ENCODE measurements around the gene GRIN1. TPM values are rescaled to one million over a fixed set of nuclear protein-coding genes. Genes with fewer than 3 reads are reported as not detected.
"Not testable (repeated sequence)": the region's sequence is repeated elsewhere in the genome, so short reads cannot be mapped to it uniquely, and the experiment has no call there.

GRIN1 gene
- total RNA-seq, 1 experiment from 2014 or later, result not detected

DNA sequence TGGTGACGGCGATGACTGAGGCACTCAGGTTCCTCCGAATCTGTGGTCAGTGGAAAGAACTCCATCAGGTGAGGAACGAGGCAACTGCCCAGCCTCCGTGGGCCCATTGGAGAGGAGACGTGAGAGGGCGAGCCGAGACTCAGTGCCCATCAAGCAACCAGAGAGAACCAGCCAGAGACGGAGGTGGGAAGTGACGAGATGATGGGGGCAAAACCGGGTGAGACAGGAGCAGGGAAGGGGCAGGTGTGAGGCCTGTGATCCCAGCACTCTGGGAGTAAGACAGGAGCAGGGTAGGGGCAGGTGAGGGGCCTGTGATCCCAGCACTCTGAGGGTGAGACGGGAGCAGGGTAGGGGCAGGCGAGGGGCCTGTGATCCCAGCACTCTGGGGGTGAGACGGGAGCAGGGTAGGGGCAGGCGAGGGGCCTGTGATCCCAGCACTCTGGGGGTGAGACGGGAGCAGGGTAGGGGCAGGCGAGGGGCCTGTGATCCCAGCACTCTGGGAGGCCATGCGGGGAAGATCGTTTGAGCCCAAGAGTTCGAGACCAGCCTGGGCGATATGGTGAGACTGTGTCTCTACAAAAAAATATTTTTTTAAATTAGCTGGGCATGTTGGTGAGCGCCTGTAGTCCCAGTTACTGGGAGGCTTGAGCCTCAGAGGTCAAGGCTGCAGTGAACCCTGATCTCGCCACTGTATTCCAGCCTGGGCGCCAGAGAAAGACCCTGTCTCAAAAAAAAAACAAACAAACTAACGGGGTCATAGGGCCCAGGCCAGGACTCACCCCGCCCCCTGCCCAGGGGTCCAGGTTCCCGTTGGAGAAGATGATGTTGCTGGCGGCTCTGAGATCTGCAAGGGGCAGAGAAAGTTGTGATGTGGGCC is 27.8 kb upstream of the GRIN1 start:
- DNase-seq (ENCODE audit: low read depth), result no peak

DNA sequence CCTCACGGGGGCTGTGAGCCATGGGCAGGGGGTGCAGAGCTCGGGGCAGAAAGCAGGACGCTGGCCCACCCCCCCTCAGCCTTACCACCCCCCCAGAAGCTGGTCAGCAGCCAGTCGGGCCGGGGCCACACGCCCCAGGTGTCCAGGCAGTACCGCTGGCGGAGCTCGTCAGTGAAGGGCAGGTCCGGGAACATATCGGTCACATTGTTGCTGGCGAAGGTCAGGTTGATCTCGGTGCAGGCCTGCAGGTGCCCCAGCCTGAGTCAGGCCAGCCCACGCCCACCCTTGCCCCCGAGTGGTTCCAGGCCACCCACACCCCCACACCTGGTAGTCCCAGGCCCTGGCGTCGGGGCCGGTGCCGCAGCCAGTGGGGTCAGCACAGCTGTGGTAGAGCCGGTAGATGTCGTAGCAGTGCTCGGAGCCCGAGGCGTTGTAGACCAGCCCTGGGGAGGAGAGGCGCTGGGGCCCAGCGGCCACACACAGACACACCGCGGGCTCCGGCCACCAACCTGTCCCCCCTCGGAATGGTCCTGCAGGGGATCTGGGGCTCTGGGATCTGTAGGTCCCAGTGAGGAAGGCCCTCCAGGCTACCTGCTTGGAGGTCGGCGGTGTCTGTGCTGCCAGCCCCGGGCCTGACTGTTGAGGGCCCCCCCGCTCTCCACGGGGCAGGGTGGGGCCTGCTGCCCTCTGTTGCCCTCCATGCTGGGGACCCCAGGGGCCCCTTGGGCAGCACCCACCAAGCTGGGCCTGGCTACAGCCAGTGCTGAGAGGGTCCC is 27.0 kb upstream of the GRIN1 start:
- DNase-seq (ENCODE audit: low read depth), result no peak

DNA sequence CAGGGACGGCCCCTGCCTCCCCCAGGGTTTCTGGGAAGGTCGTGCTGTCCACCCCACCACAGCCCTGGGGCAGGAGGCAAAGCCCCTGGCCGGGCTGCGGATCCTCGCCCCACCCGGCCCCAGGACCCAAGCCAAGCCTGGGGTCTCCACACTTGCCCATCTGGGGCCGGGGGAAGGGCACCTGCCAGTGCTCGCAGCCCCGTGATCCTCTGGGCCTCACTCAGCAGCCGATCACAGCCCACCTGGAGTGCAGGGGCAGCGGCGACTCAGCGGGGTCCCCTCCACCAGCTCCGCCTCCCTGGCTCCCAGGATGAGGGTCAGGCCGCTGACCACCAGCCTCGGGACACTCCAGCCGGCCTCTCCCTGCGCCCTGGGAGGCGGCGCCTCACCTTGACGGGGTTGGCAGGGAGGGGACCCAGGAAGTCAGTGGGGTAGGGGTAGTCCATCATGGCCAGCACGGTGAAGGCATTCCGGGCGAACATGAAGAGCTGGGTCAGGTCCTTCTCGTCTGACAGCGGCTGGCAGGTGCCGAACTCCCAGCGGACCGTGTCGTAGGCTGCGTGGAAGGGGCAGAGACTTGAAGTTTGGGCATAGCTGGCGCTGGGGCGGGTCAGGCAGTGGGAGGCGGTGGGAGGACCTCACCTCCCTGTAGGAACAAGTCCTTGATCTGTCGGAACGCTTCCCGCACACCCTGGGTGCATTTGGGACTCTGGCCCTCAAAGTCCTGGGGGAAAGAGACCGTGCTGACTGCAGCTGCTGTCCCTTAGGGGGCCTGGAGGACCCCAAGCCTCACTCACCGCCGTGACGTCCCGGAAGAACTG is 26.2 kb upstream of the GRIN1 start:
- DNase-seq (ENCODE audit: low read depth), result no peak

DNA sequence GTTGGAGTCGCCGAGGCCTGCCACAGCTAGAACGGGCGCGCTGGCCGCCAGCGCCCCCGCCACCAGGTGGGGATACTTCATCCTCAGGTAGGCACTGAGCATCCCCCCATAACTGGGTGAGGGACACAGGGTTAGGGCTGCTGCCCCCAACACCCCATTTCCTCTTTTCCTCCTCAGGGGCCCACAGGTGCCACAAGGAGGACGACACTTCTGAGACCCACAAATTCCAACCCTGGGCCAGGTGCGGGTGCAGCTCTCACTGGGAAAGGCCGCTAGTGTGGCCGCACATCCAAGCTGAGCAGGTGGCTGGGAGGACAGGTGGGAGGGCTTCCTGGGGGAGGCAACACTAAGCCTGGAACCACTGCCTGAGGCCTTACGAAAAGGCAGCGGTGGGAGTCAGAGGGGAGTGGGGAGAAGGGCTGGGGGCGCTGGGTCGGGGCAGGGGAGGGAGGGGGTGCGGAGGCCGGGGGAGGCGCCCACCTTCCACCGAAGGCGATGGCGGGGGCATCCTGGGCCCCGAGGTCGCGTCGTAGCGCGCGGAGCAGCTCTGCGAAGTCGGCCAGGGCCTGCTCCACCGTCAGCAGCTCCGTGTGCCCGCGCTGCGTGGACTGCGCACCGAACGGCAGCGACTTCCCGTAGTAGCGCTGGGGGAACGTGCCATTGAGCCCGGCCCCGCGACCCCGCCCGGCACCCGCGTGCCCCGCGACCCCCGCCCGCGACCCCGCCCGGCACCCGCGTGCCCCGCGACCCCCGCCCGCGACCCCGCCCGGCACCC is 25.4 kb upstream of the GRIN1 start:
- DNase-seq (ENCODE audit: low read depth), result no peak

DNA sequence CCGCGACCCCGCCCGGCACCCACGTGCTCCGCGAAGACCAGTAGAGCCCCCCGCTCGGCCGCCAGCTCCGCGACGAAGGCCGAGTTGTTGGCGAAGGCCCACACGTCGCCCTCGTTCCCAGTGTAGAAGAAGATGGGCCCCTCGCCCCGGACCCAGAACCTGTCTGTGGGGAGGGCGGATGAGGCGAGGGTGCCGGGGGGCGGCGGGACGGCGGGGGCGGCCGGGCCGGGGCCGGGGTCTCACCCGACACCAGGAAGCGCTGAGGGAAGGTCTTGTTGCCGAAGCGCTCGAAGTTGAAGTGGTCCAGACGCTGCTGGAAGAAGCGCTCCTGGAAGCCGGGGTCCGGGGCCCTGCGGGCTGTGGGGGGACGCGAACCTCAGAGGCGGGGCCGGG is 24.7 kb upstream of the GRIN1 start:
- no peak for DNase-seq (ENCODE audit: low read depth)

DNA sequence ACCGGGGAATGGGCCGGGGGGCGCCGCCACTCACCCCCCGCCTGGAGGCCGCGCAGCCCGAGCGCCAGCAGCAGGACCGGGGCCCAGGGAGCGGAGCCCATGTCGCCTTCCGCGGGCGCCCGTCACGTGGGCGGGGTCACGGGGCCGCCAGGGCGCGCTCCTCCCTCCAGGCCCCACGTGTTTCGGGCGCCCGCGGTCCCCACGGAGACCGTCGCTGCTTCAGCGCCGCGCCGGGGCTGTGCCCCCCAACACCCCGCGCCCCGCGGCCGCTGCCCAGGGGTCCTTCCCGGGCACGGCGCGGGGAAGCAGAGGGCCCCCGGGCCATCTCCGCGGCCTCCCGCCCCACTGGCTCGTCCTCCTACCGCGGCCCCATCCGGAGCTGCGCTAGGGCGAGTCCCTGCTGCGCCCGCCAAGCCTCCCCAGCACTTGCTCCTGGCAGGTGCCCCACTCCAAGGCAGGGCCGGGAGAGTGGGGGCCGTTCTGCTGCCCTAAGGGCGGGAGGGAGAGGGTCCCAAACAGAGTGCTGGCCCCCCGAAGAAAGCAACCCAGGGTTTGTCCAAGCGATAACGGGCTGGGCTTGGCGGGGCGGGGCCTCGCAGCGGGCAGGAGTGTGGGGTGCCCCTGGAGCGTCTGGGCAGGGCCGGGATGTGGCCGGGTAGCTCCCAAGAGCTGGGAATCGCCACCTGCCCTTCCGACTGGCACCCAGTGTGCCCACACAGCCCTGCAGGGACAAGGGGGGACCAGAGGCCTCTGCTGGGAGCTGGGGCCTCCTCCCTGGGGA is 24.2 kb upstream of the GRIN1 start, which contains the start of gene DPP7:
Gene DPP7 (minus strand): TSS at position 121 of the 781 bp plus-strand sequence. CDS start 20 bp downstream, at position 101.
- DNase-seq (ENCODE audit: low read depth), result no peak

DNA sequence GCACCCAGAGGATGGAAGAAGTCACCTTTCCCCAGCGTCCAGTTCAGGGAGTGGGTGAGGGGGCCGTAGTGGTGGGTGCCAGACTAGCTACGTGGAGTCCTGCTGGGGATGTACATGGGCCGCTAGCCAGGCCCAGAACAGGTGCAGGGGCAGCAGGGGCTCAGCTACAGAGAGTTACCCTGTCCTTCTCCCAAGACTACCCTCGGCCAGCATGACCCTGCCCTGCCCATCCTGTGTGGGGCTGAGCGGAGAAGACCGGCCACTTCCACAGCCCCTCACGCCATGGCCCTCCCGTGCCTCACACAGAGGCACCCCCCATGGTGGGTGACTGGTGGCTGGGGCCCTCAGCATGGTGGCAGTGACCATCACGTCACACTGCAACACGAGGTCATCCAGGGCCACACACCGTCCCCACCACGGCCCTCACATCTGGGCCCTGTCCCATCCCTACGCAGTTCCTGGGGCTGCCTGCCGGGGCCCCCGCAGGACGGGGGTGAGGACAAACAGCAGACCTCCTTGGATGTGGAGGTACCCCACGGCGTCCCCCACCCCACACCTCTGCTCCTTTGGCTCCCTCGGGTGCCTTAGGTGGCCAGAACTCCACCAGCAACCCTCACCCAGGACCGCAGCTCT is 23.4 kb upstream of the GRIN1 start:
- no peak for DNase-seq (ENCODE audit: low read depth)

DNA sequence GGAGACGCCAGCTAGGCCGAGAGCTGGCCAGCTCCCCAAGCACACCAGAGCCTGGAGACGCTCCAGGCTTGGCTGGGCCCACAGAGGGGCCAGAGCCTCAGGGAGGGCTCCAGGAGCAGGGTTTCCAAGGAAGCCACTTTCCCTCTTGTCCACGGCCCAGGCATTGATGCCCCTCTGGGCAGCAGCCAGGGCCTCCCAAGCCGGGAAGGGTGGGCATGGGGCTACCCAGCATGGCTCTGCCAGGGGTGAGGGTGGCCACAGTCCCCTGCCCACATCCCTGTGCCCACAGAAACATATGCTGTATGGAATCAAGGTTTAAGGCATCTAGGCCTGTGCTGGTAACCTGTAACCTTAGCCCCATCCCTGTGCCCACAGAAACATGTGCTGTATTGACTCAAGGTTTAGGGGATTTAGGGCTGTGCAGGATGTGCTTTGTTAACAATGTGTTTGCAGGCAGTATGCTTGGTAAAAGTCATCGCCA is 22.9 kb upstream of the GRIN1 start:
- DNase-seq (ENCODE audit: low read depth), result no peak

DNA sequence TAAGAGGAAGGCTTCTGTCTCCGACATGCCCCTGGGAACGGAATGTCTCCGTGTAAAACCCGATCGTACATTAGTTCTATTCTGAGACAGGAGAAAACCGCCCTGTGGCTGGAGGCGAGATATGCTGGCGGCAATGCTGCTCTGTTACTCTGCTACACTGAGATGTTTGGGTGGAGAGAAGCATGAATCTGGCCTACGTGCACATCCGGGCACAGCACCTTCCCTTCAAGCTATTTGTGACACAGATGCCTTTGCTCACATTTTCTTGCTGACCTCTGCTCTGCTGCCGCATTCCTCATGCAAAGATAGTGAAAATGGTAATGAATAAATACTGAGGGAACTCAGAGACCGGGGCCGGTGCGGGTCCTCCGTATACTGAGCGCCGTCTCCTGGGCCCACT is 22.2 kb upstream of the GRIN1 start:
- DNase-seq (ENCODE audit: low read depth), result no peak

DNA sequence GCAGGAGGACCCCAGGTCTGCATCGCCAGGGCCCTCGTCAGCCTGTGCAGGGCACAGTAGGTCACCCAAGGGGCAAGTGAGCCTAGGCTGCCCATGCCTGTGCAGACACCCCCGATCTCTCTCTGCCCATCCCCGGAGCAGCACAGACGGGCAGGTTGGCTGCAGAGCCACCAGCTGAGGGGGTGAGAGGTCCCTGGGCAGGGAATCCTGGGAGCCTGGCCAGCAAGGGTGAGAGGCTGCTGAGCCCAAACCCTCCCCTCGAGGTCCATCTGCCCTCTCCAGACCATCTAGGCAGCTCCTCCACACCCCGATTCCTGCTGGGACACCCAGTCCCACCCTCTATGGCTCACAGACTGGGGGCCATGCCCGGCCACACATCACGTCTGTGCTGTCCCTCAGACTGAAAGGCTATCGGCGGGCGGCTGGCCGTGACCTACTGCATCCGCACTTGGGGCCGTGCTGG is 21.7 kb upstream of the GRIN1 start:
- DNase-seq (ENCODE audit: low read depth), result no peak

DNA sequence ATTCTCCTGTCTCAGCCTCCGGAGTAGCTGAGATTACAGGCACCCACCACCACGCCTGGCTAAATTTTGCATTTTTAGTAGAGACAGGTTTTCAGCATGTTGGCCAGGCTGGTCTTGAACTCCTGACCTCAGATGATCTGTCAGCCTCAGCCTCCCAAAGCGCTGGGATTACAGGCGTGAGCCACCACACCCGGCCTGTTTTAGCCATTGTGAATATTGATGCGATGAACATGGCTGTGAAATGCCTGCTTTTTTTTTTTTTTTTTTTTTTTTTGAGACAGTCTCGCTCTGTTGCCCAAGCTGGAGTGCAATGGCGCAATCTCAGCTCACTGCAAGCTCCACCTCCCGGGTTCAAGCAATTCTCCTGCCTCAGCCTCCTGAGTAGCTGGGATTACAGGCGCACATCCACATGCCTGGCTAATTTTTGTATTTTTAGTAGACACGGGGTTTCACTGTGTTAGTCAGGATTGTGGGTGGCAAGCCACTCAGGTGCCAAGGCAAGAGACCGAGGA is 20.8 kb upstream of the GRIN1 start:
- DNase-seq (ENCODE audit: low read depth), result not testable (repeated sequence)

DNA sequence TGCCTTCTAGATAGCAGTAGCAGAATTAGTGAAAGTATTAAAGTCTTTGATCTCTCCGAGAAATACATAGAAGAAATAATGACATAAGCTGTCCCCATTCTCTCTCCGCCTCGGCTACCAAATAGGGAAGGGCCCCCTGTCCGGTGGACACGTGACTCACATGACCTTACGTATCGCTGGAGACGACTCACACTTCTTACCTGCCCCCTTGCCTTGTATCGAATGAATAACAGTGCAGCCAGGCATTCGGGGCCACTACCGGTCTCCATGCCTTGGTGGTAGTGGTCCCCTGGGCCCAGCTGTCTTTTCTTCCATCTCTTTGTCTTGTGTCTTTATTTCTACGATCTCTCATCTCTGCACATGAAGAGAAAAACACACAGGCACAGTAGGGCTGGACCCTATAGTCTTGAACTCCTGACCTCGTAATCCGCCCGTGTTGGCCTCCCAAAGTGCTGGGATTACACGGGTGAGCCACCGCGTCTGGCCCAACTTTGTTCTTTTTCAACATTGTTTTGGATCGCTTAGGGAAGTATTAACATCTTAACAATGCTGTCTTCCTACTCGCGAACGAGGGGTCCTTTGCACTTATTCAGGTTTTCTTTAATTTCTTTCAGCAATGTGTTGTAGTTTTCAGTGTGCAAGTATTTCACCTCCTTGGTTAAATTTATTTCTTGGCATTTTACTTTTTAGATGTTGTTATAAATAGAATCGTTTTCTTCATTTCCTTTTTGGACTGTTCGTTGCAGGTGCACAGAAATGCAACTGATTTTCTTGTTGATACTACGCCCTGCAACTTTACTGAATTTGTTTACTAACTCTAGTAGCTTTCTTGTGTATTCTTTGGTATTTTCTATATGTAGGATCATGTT is 16.8 kb upstream of the GRIN1 start:
- DNase-seq (ENCODE audit: low read depth), result not testable (repeated sequence)

DNA sequence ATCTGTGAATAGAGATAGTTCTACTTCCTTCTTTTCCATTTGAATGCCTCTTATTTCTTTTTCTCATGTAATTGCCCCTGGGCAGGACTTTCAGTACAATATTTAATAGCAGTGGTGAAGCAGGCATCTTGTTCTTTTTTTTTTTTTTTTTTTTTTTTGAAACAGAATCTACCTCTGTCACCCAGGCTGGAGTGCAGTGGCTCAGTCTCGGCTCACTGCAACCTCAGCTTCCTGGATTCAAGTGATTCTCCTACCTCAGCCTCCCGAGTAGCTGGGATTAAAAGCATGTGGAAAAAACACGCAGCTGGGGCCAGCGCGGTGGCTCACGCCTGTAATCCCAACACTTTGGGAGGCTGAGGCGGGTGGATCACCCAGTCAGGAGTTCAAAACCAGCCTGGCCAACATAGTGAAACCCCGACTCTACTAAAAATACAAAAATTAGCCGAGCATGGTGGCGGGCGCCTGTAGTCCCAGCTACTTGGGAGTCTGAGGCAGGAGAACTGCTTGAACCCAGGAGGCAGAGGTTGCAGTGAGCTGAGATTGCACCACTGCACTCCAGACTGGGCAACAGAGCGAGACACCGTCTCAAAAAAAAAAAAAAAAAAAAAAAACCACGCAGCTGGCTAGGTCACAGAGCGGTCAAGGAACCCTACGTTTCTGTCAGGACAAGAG is 16.0 kb upstream of the GRIN1 start:
- not testable (repeated sequence) for DNase-seq (ENCODE audit: low read depth)

DNA sequence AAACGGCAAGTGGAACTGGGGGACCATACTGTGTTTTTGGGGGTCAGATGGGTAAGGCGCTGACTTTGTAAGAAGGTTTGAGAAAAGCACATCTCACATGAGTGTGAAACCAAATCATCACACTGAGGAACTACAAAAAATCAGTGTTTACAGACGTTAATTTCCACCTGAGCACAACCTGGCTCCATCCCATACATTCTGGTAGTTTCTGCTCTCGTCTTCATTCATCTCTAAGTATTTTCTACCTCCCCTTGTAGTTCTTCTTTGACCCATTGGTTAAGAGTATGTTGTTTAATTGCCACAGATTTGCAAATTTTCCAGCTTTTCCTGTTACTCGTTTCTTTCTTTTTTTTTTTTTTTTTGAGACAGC is 15.5 kb upstream of the GRIN1 start:
- DNase-seq (ENCODE audit: low read depth), result no peak

DNA sequence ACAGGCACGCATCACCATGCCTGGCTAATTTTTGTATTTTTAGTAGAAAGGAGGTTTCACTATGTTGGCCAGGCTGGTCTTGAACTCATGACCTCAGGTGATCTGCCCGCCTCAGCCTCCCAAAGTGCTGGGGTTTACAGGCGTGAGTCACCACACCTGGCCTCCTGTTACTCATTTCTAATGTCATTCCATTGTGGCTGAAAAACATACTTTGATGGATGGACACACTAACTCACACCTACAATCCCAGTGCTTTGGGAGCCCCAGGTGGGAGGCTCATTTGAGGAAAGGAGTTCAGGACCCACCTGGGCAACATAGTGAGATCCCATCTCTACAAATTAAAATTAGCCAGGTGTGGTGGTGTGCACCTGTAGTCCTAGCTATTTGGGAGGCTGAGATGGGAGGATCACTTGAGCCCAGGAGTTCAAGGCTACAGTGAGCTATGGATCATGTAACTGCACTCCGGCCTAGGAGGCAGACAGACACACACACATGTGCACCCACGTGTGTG is 14.9 kb upstream of the GRIN1 start:
- DNase-seq (ENCODE audit: low read depth), result not testable (repeated sequence)

DNA sequence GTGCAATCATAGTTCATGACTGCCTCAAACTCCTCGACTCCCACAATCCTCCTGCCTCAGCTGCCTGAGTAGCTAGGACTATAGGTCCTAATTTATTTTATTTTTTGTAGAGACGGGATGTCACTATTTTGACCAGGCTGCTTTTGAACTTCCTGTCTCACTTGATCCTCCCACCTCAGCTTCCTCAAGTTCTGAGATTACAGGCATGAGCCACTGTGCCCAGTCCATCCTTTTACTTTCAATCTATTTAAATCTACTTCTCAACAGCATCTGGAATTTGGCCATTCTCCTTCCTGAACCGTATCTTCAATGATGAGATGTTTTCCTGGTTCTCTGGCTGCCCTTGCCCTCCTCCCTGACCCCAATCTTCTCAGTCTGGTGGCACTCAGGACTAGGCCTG is 12.2 kb upstream of the GRIN1 start:
- no peak for DNase-seq (ENCODE audit: low read depth)

Data from HT1080 (cell line).